Prostate gland (tissue), 2 donors: ENCODE results near the gene COG2.

Experiments
- POLR2A ChIP-seq: fragments of 450-650 bp; IDR thresholded peaks from one replicate; pipeline ENCODE4 v1.6.1; 2016; ENCODE audit warnings: antibody characterized with exemption, mild to moderate bottlenecking
- POLR2AphosphoS5 ChIP-seq: sonication (generic); formaldehyde crosslinking; IDR thresholded peaks from one replicate; pipeline ENCODE4 v1.6.1; 2017; ENCODE audit warnings: antibody characterized with exemption
- TF ChIP-seq, protein P1 (sequence below), 4 experiments: fragments of 200-600 bp in 2 of 4; fragments of 450-650 bp in 2 of 4; sonication (generic) in 2 of 4; IDR thresholded peaks; 1 replicate in 3 of 4; 2 replicates in 1 of 4; pipeline ENCODE4 v1.5.1; 2016 to 2019; ENCODE audit warnings: antibody characterized with exemption in 4 of 4, mild to moderate bottlenecking in 2 of 4, moderate library complexity in 2 of 4

DNA sequence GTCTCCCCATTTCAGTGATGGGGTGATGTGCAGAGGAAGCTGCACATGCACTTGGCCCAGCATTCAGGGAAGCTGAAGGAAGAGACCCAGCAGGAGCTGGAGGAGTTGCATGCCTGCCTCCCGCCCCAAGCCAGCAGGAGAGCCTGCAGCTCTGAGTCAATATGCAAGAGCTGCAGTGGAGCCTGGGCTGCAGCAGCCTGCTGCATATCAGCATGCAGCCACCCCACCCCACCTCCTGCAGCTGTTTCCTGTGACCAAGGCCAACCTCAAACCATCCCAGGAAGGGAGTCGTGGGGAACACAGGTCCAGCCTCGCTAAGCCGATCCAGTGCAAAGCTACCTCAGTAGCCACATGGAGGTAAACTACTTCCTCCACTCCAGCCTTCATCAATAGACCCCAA, 52.7 kb downstream of the COG2 start:
- TF ChIP-seq, protein P1, sequence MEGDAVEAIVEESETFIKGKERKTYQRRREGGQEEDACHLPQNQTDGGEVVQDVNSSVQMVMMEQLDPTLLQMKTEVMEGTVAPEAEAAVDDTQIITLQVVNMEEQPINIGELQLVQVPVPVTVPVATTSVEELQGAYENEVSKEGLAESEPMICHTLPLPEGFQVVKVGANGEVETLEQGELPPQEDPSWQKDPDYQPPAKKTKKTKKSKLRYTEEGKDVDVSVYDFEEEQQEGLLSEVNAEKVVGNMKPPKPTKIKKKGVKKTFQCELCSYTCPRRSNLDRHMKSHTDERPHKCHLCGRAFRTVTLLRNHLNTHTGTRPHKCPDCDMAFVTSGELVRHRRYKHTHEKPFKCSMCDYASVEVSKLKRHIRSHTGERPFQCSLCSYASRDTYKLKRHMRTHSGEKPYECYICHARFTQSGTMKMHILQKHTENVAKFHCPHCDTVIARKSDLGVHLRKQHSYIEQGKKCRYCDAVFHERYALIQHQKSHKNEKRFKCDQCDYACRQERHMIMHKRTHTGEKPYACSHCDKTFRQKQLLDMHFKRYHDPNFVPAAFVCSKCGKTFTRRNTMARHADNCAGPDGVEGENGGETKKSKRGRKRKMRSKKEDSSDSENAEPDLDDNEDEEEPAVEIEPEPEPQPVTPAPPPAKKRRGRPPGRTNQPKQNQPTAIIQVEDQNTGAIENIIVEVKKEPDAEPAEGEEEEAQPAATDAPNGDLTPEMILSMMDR (IDR thresholded peaks at IDR 0.05) = no peak
- TF ChIP-seq POLR2AphosphoS5 = no peak
- TF ChIP-seq POLR2A = no peak
